Coronary artery (tissue), 2 donors: ENCODE measurements around the gene PLXNA2.

Source experiments
- DNase-seq: peaks from one replicate; pipeline ENCODE4 v3.0.0-alpha.2; 2017; ENCODE audit warnings: low spot score
- H3K27ac ChIP-seq, 2 donors: fragments of 200-600 bp; sonication (generic); one replicate each; pipeline ENCODE4 v1.5.1; 2016 to 2019
- H3K4me3 ChIP-seq: fragments of 200-600 bp; sonication (generic); 2 replicates; pipeline ENCODE4 v1.5.1; 2016; ENCODE audit warnings: mild to moderate bottlenecking, moderate library complexity
- CTCF ChIP-seq: fragments of 200-600 bp; sonication (generic); IDR thresholded peaks from one replicate; pipeline ENCODE4 v1.5.1; 2019; ENCODE audit warnings: antibody characterized with exemption

The PLXNA2 gene

DNA sequence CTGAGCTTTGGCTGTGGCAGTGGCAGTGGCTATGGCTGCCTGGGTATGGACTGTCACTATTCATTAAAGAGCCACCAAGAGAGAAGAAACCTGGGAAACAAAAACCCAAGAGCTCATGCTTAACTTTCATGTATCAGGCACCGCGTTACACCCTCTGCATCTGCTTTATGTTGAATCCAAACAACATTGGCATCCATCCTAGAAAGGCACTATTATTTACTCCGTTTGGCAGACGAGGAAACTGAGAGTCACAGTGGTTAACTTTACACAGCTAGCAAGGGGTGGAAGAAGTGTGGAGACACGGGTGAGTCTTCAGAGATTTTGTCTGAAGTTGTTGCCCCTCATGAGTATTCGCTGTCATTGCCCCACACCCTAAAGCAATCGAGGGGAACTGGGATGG is 63.8 kb downstream of the PLXNA2 start:
- no peak for TF ChIP-seq CTCF
- DNase-seq, result no peak
- Histone ChIP-seq H3K4me3 (no peak overlapping the region), H3K27ac (no peak overlapping the region)

DNA sequence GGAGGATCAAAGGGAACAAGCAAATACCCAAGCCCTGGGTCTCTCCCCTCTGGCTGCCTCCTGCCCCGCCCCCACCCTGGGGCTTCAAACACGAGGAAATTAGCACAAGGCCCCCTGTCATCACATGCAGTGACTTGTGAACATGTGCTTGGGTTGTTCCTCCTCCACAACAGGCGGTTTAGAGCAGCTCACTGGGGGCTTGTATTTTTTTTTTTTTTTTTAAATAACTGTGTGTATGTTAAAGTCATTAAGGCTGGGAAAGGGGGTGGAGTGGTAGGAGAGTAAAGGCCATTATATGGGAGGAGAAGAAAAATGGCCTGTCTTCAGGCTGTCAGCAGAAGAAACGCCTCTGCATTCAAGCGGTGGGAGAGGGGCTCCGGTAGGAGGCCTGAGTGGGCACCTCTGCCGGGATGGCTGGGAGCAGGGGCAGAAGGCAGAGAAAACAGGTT is 64.2 kb downstream of the PLXNA2 start:
- Histone ChIP-seq H3K27ac (no peak overlapping the region), H3K4me3 (no peak overlapping the region)
- DNase-seq, result no peak
- no peak for TF ChIP-seq CTCF

GRCh38 chr1:208179263-208179816 is 64.8 kb downstream of the PLXNA2 start:
- H3K27ac ChIP-seq, result peak overlapping the region in 1 of 2 donors; percentile 40
- TF ChIP-seq CTCF, result no peak
- H3K4me3 ChIP-seq, result no peak overlapping the region
- DNase-seq, result no peak

DNA sequence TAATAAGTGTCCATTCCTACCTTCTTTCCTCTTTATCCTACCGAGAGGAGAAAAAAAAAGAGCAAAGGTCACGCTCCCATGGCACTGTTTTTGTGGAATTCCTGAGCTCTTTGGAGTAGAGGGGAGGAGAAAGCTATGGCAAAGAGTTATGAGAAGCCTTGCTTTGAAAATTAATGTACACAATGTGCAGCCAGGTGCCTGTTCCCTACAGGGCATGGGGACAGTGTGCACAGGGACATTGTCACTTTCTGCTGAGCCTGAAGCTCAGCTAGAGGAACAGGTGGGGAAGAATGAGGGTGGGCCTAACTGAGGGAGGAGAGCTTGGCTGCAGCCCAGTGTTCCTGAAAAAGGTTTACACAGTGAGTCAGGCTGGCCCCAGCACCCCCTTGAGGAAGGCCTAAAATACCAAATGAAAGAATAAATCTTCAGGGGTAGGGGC is 66.1 kb downstream of the PLXNA2 start:
- TF ChIP-seq CTCF, result no peak
- no peak overlapping the region for H3K27ac ChIP-seq
- H3K4me3 ChIP-seq, result no peak overlapping the region
- no peak for DNase-seq

DNA sequence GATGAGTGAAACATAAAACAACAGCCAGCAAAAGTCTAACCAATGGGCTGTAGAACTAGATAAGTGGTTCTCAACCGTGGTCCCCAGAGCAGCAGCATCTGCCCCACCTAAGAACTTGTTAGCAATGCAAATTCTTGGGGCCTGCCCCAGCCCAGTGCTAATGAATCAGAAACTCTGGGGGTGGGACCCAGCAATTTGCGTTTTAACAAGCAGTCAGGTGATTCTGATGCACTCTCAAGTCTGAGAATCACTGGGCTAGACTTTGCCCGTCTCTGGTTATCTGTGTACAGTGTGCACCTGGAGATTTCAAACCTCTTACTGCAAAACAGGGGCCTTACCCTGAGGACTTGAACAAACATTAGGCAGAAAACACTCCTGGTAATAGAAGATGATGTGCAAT is 66.5 kb downstream of the PLXNA2 start:
- TF ChIP-seq CTCF, result no peak
- H3K4me3 ChIP-seq, result no peak overlapping the region
- no peak overlapping the region for H3K27ac ChIP-seq
- DNase-seq, result no peak

- TF ChIP-seq CTCF, result no peak
- Histone ChIP-seq H3K4me3 (no peak overlapping the region), H3K27ac (no peak overlapping the region)
- no peak for DNase-seq
These were observed 67.5 kb downstream of the PLXNA2 start for GRCh38 chr1:208176649-208177048.

- no peak for DNase-seq
- TF ChIP-seq CTCF, result no peak
- no peak overlapping the region for H3K4me3 ChIP-seq
- H3K27ac ChIP-seq, result no peak overlapping the region
These were observed 68.7 kb downstream of the PLXNA2 start for GRCh38 chr1:208175508-208175895.
